HepG2 (cell line): ENCODE data around the gene GSK3B. TPM values are rescaled to one million over a fixed set of nuclear protein-coding genes. Genes with fewer than 3 reads are reported as not detected.

ENCODE experiments used
- CAMTA2 ChIP-seq: sonication (generic); formaldehyde crosslinking; IDR thresholded peaks from 2 replicates; pipeline ENCODE4 v1.4.0; 2020; ENCODE audit warnings: mild to moderate bottlenecking, missing genetic modification reagents, borderline replicate concordance
- CHCHD3 ChIP-seq: sonication (generic); formaldehyde crosslinking; IDR thresholded peaks from 2 replicates; pipeline ENCODE4 v1.8.0; 2022; ENCODE audit warnings: mild to moderate bottlenecking, missing genetic modification reagents, moderate library complexity
- ELF1 ChIP-seq: sonication (generic); formaldehyde crosslinking; IDR thresholded peaks from 2 replicates; pipeline ENCODE4 v1.4.0; 2020; ENCODE audit warnings: missing genetic modification reagents
- FOSL1 ChIP-seq: sonication (generic); formaldehyde crosslinking; IDR thresholded peaks from 2 replicates; pipeline ENCODE4 v1.9.0; 2021; ENCODE audit warnings: missing genetic modification reagents, borderline replicate concordance
- MAFF ChIP-seq: IDR thresholded peaks from 2 replicates; pipeline ENCODE4 v1.6.1; 2011; ENCODE audit warnings: low read depth, low read length, improper control_type of control experiment
- MTA3 ChIP-seq: sonication (generic); formaldehyde crosslinking; IDR thresholded peaks from 2 replicates; pipeline ENCODE4 v1.4.0; 2020; ENCODE audit warnings: missing genetic modification reagents
- SP4 ChIP-seq: sonication (generic); formaldehyde crosslinking; IDR thresholded peaks from 2 replicates; pipeline ENCODE4 v1.8.1; 2023; ENCODE audit warnings: mild to moderate bottlenecking, missing genetic modification reagents
- SUZ12 ChIP-seq: fragments of 150-350 bp; IDR thresholded peaks from 2 replicates; pipeline ENCODE4 v1.6.1; 2014; ENCODE audit warnings: low read depth, low read length
- TIGD3 ChIP-seq: sonication (generic); formaldehyde crosslinking; IDR thresholded peaks from 2 replicates; pipeline ENCODE4 v1.5.1; 2020; ENCODE audit warnings: mild to moderate bottlenecking, missing genetic modification reagents, borderline replicate concordance
- TRIM24 ChIP-seq: sonication (generic); formaldehyde crosslinking; IDR thresholded peaks from 2 replicates; pipeline ENCODE4 v1.8.0; 2022; ENCODE audit warnings: mild to moderate bottlenecking, missing genetic modification reagents
- ZBTB26 ChIP-seq: IDR thresholded peaks from 2 replicates; pipeline ENCODE4 v1.6.1; 2016; ENCODE audit warnings: missing compliant biosample characterization, missing genetic modification reagents, borderline replicate concordance
- ZBTB33 ChIP-seq: sonication (generic); formaldehyde crosslinking; IDR thresholded peaks from 2 replicates; pipeline ENCODE4 v1.4.0; 2020; ENCODE audit warnings: missing genetic modification reagents
- ZNF138 ChIP-seq: sonication (generic); formaldehyde crosslinking; IDR thresholded peaks from 2 replicates; pipeline ENCODE4 v1.5.0; 2020; ENCODE audit warnings: mild to moderate bottlenecking, low read depth, missing genetic modification reagents
- ZNF543 ChIP-seq: sonication (generic); formaldehyde crosslinking; IDR thresholded peaks from 2 replicates; pipeline ENCODE4 v1.4.0; 2020; ENCODE audit warnings: mild to moderate bottlenecking, missing genetic modification reagents
- polyA plus RNA-seq, 8 experiments: library from polyadenylated mRNA; depleted of rRNA in 3 of 8; stranded (reverse) in 7 of 8; unstranded in 1 of 8; fragments of >200 nt; fragmentation: Illumina TruSeq in 4 of 8; extraction: Trizol in 4 of 8; gene quantifications; 2 replicates each; pipeline versions ENCODE4 v1.2.1 to v1.2.3, GENCODE V29; 2011 to 2016; ENCODE audit warnings: low read depth in 4 of 8, missing spikeins in 1 of 8, mixed read lengths in 1 of 8; ENCODE audit not compliant: insufficient read depth in 1 of 8
- total RNA-seq, 5 experiments: library from RNA; depleted of rRNA; stranded (reverse); fragments of >200 nt; fragmentation: Illumina TruSeq; extraction: Trizol; gene quantifications; 2 replicates each; pipeline ENCODE4 v1.2.3, GENCODE V29; 2016; ENCODE audit warnings: low read depth in 1 of 5
- TF ChIP-seq, protein P1 (sequence below): sonication (generic); formaldehyde crosslinking; IDR thresholded peaks from 2 replicates; pipeline ENCODE4 v1.8.0; 2022; ENCODE audit warnings: missing genetic modification reagents, mild to moderate bottlenecking, borderline replicate concordance
- TF ChIP-seq, protein P2 (sequence below): IDR thresholded peaks from 2 replicates; pipeline ENCODE4 v1.6.1; 2016; ENCODE audit warnings: missing genetic modification reagents, missing compliant biosample characterization
- TF ChIP-seq, protein P3 (sequence below): sonication (generic); formaldehyde crosslinking; IDR thresholded peaks from 2 replicates; pipeline ENCODE4 v1.8.1; 2022; ENCODE audit warnings: mild to moderate bottlenecking, missing genetic modification reagents
- TF ChIP-seq, protein P4 (sequence below): sonication (generic); formaldehyde crosslinking; IDR thresholded peaks from 2 replicates; pipeline ENCODE4 v1.8.0; 2022; ENCODE audit warnings: missing genetic modification reagents, mild to moderate bottlenecking, moderate library complexity, borderline replicate concordance

GSK3B gene
- total and polyA plus RNA-seq, 2 of the 13 experiments (the other 11 are each of a cell fraction or from before 2014, with no cell fraction given): 22.3 to 30.1 TPM

- TF ChIP-seq ZBTB26 (no peak; the same call in 1 of the 2 replicates), MTA3 (CRISPR knock-in tag) (no peak), SP4 (0 out of 2 replicates have a peak, but pooled peaks have one; percentile 13), FOSL1 (CRISPR knock-in tag) (no peak), TRIM24 (CRISPR knock-in tag) (no peak), ZNF543 (CRISPR knock-in tag) (peak; percentile 93; the same call in 1 of the 2 replicates), CHCHD3 (CRISPR knock-in tag) (no peak), MAFF (no peak), TIGD3 (0 out of 2 replicates have a peak, but pooled peaks have one; percentile 56), ZBTB33 (CRISPR knock-in tag) (no peak; the same call in 1 of the 2 replicates), ZNF138 (no peak), CAMTA2 (CRISPR knock-in tag) (peak; percentile 96; the same call in 1 of the 2 replicates), SUZ12 (no peak), ELF1 (CRISPR knock-in tag) (peak; percentile 49)
- TF ChIP-seq, protein P1, sequence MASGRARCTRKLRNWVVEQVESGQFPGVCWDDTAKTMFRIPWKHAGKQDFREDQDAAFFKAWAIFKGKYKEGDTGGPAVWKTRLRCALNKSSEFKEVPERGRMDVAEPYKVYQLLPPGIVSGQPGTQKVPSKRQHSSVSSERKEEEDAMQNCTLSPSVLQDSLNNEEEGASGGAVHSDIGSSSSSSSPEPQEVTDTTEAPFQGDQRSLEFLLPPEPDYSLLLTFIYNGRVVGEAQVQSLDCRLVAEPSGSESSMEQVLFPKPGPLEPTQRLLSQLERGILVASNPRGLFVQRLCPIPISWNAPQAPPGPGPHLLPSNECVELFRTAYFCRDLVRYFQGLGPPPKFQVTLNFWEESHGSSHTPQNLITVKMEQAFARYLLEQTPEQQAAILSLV (CRISPR knock-in tag): peak; percentile 84; the same call in 1 of the 2 replicates
- TF ChIP-seq, protein P2, sequence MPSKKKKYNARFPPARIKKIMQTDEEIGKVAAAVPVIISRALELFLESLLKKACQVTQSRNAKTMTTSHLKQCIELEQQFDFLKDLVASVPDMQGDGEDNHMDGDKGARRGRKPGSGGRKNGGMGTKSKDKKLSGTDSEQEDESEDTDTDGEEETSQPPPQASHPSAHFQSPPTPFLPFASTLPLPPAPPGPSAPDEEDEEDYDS (CRISPR knock-in tag): peak; percentile 32
- TF ChIP-seq, protein P3, sequence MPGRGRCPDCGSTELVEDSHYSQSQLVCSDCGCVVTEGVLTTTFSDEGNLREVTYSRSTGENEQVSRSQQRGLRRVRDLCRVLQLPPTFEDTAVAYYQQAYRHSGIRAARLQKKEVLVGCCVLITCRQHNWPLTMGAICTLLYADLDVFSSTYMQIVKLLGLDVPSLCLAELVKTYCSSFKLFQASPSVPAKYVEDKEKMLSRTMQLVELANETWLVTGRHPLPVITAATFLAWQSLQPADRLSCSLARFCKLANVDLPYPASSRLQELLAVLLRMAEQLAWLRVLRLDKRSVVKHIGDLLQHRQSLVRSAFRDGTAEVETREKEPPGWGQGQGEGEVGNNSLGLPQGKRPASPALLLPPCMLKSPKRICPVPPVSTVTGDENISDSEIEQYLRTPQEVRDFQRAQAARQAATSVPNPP (CRISPR knock-in tag): peak; percentile 71; the same call in 1 of the 2 replicates
- TF ChIP-seq, protein P4, sequence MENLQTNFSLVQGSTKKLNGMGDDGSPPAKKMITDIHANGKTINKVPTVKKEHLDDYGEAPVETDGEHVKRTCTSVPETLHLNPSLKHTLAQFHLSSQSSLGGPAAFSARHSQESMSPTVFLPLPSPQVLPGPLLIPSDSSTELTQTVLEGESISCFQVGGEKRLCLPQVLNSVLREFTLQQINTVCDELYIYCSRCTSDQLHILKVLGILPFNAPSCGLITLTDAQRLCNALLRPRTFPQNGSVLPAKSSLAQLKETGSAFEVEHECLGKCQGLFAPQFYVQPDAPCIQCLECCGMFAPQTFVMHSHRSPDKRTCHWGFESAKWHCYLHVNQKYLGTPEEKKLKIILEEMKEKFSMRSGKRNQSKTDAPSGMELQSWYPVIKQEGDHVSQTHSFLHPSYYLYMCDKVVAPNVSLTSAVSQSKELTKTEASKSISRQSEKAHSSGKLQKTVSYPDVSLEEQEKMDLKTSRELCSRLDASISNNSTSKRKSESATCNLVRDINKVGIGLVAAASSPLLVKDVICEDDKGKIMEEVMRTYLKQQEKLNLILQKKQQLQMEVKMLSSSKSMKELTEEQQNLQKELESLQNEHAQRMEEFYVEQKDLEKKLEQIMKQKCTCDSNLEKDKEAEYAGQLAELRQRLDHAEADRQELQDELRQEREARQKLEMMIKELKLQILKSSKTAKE: no peak
Observed at GRCh38 chr3:120095226-120095978, 1.2 kb upstream of the GSK3B start (continued).
